Stomach smooth muscle (tissue), 2 donors: ENCODE measurements around the gene SELENOT.
"Not testable (repeated sequence)": the region's sequence is repeated elsewhere in the genome, so short reads cannot be mapped to it uniquely, and the experiment has no call there.

Source experiments
- H3K27ac ChIP-seq: one replicate; pipeline ENCODE4 v1.7.0; 2013; ENCODE audit warnings: mild to moderate bottlenecking, low read length, inconsistent platforms
- H3K27me3 ChIP-seq, 2 donors: one replicate each; pipeline ENCODE4 v1.7.0; 2013; ENCODE audit warnings: low read length in 2 of 2; ENCODE audit not compliant: insufficient read depth in 2 of 2, control insufficient read depth in 1 of 2
- H3K36me3 ChIP-seq, 2 donors: one replicate each; pipeline ENCODE4 v1.7.0; 2013; ENCODE audit warnings: low read length in 2 of 2; ENCODE audit not compliant: control insufficient read depth in 2 of 2, insufficient read depth in 2 of 2
- H3K4me1 ChIP-seq: one replicate; pipeline ENCODE4 v1.7.0; 2013; ENCODE audit warnings: low read length; ENCODE audit not compliant: control insufficient read depth, insufficient read depth
- H3K4me3 ChIP-seq, 2 donors: one replicate each; pipeline ENCODE4 v1.7.0; 2013; ENCODE audit warnings: low read length in 2 of 2
- H3K9ac ChIP-seq, 2 donors: one replicate each; pipeline ENCODE4 v1.7.0; 2013; ENCODE audit warnings: low read length in 2 of 2, mild to moderate bottlenecking in 1 of 2
- H3K9me3 ChIP-seq, 2 donors: one replicate each; pipeline ENCODE4 v1.7.0; 2013; ENCODE audit warnings: low read length in 2 of 2; ENCODE audit not compliant: control insufficient read depth in 2 of 2
- donor health status: healthy.
- donor health status: Pancreatic carcinoma.

SELENOT gene

GRCh38 chr3:150607267-150608065 is 4.3 kb downstream of the SELENOT start:
- Histone ChIP-seq H3K4me1 (peaks cover 12% of the 10 kb centered on the region), H3K27ac (no peak overlapping the region), H3K9ac (no peak overlapping the region)

GRCh38 chr3:150609988-150610387 is 6.9 kb downstream of the SELENOT start:
- Histone ChIP-seq H3K4me1 (peaks cover 4% of the 10 kb centered on the region), H3K9ac (no peak overlapping the region), H3K27ac (no peak overlapping the region), H3K36me3 (peaks cover 0 to 3% of the 10 kb centered on the region in 2 donors), H3K27me3 (no peaks in the 10 kb centered on the region), H3K4me3 (no peak overlapping the region), H3K9me3 (no peaks in the 10 kb centered on the region)

More at GRCh38 chr3:150607267-150608065, 4.3 kb downstream of the SELENOT start:
- Histone ChIP-seq H3K36me3 (peaks cover 0 to 3% of the 10 kb centered on the region in 2 donors), H3K9me3 (no peaks in the 10 kb centered on the region), H3K27me3 (no peaks in the 10 kb centered on the region), H3K4me3 (no peak overlapping the region)

GRCh38 chr3:150610785-150611184 is 7.7 kb downstream of the SELENOT start:
- Histone ChIP-seq H3K27me3 (no peaks in the 10 kb centered on the region), H3K36me3 (peaks cover 0 to 3% of the 10 kb centered on the region in 2 donors), H3K4me3 (no peak overlapping the region), H3K4me1 (no peaks in the 10 kb centered on the region), H3K27ac (no peak overlapping the region), H3K9ac (no peak overlapping the region), H3K9me3 (no peaks in the 10 kb centered on the region)

- Histone ChIP-seq H3K4me3 (no peak overlapping the region), H3K36me3 (peaks cover 0 to 3% of the 10 kb centered on the region in 2 donors), H3K9me3 (no peaks in the 10 kb centered on the region), H3K4me1 (no peaks in the 10 kb centered on the region), H3K9ac (no peak overlapping the region), H3K27ac (no peak overlapping the region), H3K27me3 (no peaks in the 10 kb centered on the region)
These were observed 8.5 kb downstream of the SELENOT start for GRCh38 chr3:150611666-150612065.

GRCh38 chr3:150612494-150612893 is 9.4 kb downstream of the SELENOT start:
- H3K4me1 ChIP-seq = no peaks in the 10 kb centered on the region
- no peak overlapping the region for H3K27ac ChIP-seq
- no peak overlapping the region for H3K4me3 ChIP-seq
- peaks cover 0 to 3% of the 10 kb centered on the region in 2 donors for H3K36me3 ChIP-seq
- no peaks in the 10 kb centered on the region for H3K27me3 ChIP-seq
- H3K9ac ChIP-seq = no peak overlapping the region
- no peaks in the 10 kb centered on the region for H3K9me3 ChIP-seq

- no peak overlapping the region for H3K27ac ChIP-seq
These were observed 9.9 kb downstream of the SELENOT start for GRCh38 chr3:150613034-150613433.

GRCh38 chr3:150613709-150614480 is 10.8 kb downstream of the SELENOT start:
- Histone ChIP-seq H3K9ac (no peak overlapping the region), H3K36me3 (peaks cover 0 to 3% of the 10 kb centered on the region in 2 donors), H3K4me3 (no peak overlapping the region), H3K27ac (no peak overlapping the region), H3K4me1 (no peaks in the 10 kb centered on the region), H3K9me3 (no peaks in the 10 kb centered on the region), H3K27me3 (no peaks in the 10 kb centered on the region)

More at GRCh38 chr3:150613034-150613433, 9.9 kb downstream of the SELENOT start:
- H3K4me3 ChIP-seq = no peak overlapping the region
- H3K9me3 ChIP-seq = no peaks in the 10 kb centered on the region
- peaks cover 0 to 3% of the 10 kb centered on the region in 2 donors for H3K36me3 ChIP-seq
- no peaks in the 10 kb centered on the region for H3K27me3 ChIP-seq
- H3K9ac ChIP-seq = no peak overlapping the region
- H3K4me1 ChIP-seq = no peaks in the 10 kb centered on the region

GRCh38 chr3:150620002-150620689 is 17.0 kb downstream of the SELENOT start:
- Histone ChIP-seq H3K4me1 (no peaks in the 10 kb centered on the region), H3K9me3 (no peaks in the 10 kb centered on the region), H3K36me3 (peaks cover 0 to 2% of the 10 kb centered on the region in 2 donors), H3K9ac (no peak overlapping the region), H3K27ac (no peak overlapping the region), H3K4me3 (no peak overlapping the region), H3K27me3 (no peaks in the 10 kb centered on the region)

GRCh38 chr3:150622955-150623354 is 19.8 kb downstream of the SELENOT start:
- H3K9me3 ChIP-seq, H3K4me1 ChIP-seq, H3K27ac ChIP-seq, H3K27me3 ChIP-seq, H3K9ac ChIP-seq, H3K4me3 ChIP-seq: not testable (repeated sequence)
- peaks cover 13 to 16% of the 10 kb centered on the region in 2 donors for H3K36me3 ChIP-seq

GRCh38 chr3:150623945-150624344 is 20.8 kb downstream of the SELENOT start:
- Histone ChIP-seq H3K4me1 (no peaks in the 10 kb centered on the region), H3K9me3 (no peaks in the 10 kb centered on the region), H3K27me3 (no peaks in the 10 kb centered on the region), H3K9ac (no peak overlapping the region), H3K4me3 (no peak overlapping the region), H3K36me3 (peaks cover 13 to 19% of the 10 kb centered on the region in 2 donors), H3K27ac (no peak overlapping the region)
